Ascending aorta (tissue), 2 donors: ENCODE data around the gene D2HGDH. TPM values are rescaled to one million over a fixed set of nuclear protein-coding genes. Genes with fewer than 3 reads are reported as not detected.
"Not testable (repeated sequence)": the region's sequence is repeated elsewhere in the genome, so short reads cannot be mapped to it uniquely, and the experiment has no call there.

ENCODE experiments used
- DNase-seq, 2 donors: peaks; one replicate each; pipeline ENCODE4 v3.0.0-alpha.2; 2019; ENCODE audit warnings: low spot score in 2 of 2
- H3K27ac ChIP-seq, 2 donors: fragments of 200-600 bp; sonication (generic); one replicate each; pipeline ENCODE4 v1.5.1; 2016 to 2017; ENCODE audit warnings: mild to moderate bottlenecking in 1 of 2
- H3K27me3 ChIP-seq: fragments of 200-600 bp; sonication (generic); one replicate; pipeline ENCODE4 v1.5.1; 2017
- H3K36me3 ChIP-seq, 2 donors: fragments of 200-600 bp; sonication (generic); one replicate each; pipeline ENCODE4 v1.5.1; 2016
- H3K4me1 ChIP-seq, 2 donors: fragments of 200-600 bp; sonication (generic); one replicate each; pipeline ENCODE4 v1.5.1; 2016 to 2017; ENCODE audit warnings: mild to moderate bottlenecking in 1 of 2
- H3K4me3 ChIP-seq, 2 donors: fragments of 200-600 bp; sonication (generic); one replicate each; pipeline ENCODE4 v1.5.1; 2016 to 2017; ENCODE audit warnings: mild to moderate bottlenecking in 1 of 2
- H3K9me3 ChIP-seq, 2 donors: fragments of 200-600 bp; sonication (generic); one replicate each; pipeline ENCODE4 v1.5.1; 2016
- intact Hi-C: fragments of 100-400 bp; cut with DNase I; formaldehyde crosslinking; loops from one replicate; pipeline ENCODE4 v1.15.1; 2023
- total RNA-seq: library from RNA; depleted of rRNA; stranded (reverse); fragments of >200 nt; gene quantifications from one replicate; pipeline ENCODE4 v1.1.0, GENCODE V29; 2016
- TF ChIP-seq, protein P1 (sequence below), 3 experiments: fragments of 200-600 bp in 2 of 3; fragments of 450-650 bp in 1 of 3; sonication (generic) in 2 of 3; IDR thresholded peaks; one replicate each; pipeline ENCODE4 v1.5.1; 2016 to 2019; ENCODE audit warnings: antibody characterized with exemption in 3 of 3, mild to moderate bottlenecking in 1 of 3, moderate library complexity in 1 of 3

D2HGDH gene
- total RNA-seq, 1 donor from 2014 or later = 22.2 TPM

DNA sequence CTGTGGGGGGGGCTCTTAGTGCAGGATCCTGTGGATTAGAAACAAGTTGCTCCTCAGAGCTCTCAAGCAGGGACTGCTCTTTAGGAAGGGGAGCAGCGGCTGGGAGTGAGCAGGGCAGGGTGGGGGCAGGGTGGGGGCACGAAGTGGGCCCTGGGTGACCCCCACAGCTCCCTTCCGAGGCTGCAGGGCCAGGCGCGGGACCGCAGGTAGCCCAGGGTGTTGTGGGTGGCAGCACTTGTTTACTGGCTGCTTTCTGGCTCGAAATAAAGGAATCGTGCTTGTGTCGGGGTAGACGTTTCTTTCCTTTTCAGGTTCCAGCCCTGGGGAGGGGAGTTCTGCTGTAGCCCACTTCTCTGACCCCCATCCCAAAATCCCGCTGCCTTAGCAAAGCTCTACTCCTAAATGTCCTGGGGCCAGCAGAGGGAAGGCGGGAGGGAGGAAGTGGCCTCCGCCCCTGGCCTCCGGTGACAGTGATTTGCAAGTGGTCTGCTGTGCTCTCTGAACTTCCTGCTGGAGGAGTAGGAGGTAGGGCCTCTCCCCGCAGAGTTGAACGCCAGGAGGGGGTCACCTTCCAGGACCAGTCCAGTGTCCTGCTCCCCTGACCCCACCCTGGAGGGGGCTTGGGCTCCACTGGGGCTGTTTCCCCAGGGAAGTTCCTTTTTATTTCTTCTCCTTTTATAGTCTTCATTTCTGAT, 82.8 kb downstream of the D2HGDH start:
- TF ChIP-seq, protein P1, sequence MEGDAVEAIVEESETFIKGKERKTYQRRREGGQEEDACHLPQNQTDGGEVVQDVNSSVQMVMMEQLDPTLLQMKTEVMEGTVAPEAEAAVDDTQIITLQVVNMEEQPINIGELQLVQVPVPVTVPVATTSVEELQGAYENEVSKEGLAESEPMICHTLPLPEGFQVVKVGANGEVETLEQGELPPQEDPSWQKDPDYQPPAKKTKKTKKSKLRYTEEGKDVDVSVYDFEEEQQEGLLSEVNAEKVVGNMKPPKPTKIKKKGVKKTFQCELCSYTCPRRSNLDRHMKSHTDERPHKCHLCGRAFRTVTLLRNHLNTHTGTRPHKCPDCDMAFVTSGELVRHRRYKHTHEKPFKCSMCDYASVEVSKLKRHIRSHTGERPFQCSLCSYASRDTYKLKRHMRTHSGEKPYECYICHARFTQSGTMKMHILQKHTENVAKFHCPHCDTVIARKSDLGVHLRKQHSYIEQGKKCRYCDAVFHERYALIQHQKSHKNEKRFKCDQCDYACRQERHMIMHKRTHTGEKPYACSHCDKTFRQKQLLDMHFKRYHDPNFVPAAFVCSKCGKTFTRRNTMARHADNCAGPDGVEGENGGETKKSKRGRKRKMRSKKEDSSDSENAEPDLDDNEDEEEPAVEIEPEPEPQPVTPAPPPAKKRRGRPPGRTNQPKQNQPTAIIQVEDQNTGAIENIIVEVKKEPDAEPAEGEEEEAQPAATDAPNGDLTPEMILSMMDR (IDR thresholded peaks at IDR 0.05) = no peak
- Histone ChIP-seq H3K36me3 (no peaks in the 10 kb centered on the region), H3K4me3 (no peak overlapping the region), H3K4me1 (no peaks in the 10 kb centered on the region), H3K27me3 (peaks cover 7% of the 10 kb centered on the region), H3K9me3 (no peaks in the 10 kb centered on the region), H3K27ac (no peak overlapping the region)
- intact Hi-C loops = no loop called here
- DNase-seq = peak in 1 of 2 donors; percentile 62

DNA sequence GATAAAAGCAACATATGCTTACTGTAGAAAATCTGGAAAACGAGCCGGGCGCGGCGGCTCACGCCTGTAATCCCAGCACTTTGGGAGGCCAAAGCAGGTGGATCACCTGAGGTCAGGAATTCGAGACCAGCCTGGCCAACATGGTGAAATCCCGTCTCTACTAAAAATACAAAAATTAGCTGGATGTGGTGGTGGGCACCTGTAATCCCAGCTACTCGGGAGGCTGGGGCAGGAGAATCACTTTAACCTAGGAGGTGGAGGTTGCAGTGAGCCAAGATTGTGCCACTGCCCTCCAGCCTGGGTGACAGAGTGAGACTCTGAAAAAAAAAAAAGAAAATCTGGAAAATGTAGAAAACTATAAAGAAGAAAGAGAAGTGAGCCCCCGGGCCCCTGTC, 83.4 kb downstream of the D2HGDH start:
- intact Hi-C loops, H3K27ac ChIP-seq, H3K36me3 ChIP-seq, H3K4me1 ChIP-seq, H3K27me3 ChIP-seq, H3K9me3 ChIP-seq, DNase-seq, H3K4me3 ChIP-seq: not testable (repeated sequence)

Other genes starting within 250 kb of the D2HGDH start
- 259 TPM for gene STK25, start 226.0 kb upstream of the D2HGDH start, total RNA-seq
- 35.4 TPM for gene BOK, start 175.9 kb upstream of the D2HGDH start, total RNA-seq
- 80.8 TPM for gene THAP4, start 97.5 kb upstream of the D2HGDH start, total RNA-seq
- gene ATG4B, start 96.9 kb upstream of the D2HGDH start, total RNA-seq = 225 TPM
- 25.0 TPM for gene DTYMK, start 47.8 kb upstream of the D2HGDH start, total RNA-seq
- gene ING5, start 32.6 kb upstream of the D2HGDH start, total RNA-seq = 38.1 TPM
- gene GAL3ST2, start 42.2 kb downstream of the D2HGDH start, total RNA-seq = not detected
- gene NEU4, start 74.6 kb downstream of the D2HGDH start, total RNA-seq = not detected
- not detected for gene PDCD1, start 124.3 kb downstream of the D2HGDH start, total RNA-seq
- gene RTP5, start 135.1 kb downstream of the D2HGDH start, total RNA-seq = not detected